Heart left ventricle (tissue), 16 donors: ENCODE measurements around the gene DERL2. TPM values are rescaled to one million over a fixed set of nuclear protein-coding genes. Genes with fewer than 3 reads are reported as not detected.

ENCODE experiments used
- ATAC-seq, 4 donors: fragments of 200-7000 bp; cut with Tn5 transposase; one replicate each; pipeline ENCODE4 v1.9.1; 2020 to 2022; ENCODE audit warnings: moderate library complexity in 4 of 4, mild to moderate bottlenecking in 3 of 4, moderate number of reproducible peaks in 1 of 4
- DNase-seq, 5 donors: peaks; one replicate each; pipeline ENCODE4 v3.0.0-alpha.2; 2020
- H3K27ac ChIP-seq, 12 donors: fragments of 200-600 bp; sonication (generic) in 4 of 12; one replicate each; pipeline versions ENCODE4 v1.5.0 to v1.8.0; 2016 to 2022; ENCODE audit warnings: mild to moderate bottlenecking in 2 of 12
- H3K27me3 ChIP-seq, 9 donors: fragments of 200-600 bp; sonication (generic) in 2 of 9; one replicate each; pipeline versions ENCODE4 v1.5.1 to v1.8.0; 2016 to 2022; ENCODE audit warnings: mild to moderate bottlenecking in 3 of 9
- H3K36me3 ChIP-seq, 9 donors: fragments of 200-600 bp; sonication (generic) in 2 of 9; one replicate each; pipeline versions ENCODE4 v1.5.0 to v1.8.0; 2018 to 2022; ENCODE audit warnings: mild to moderate bottlenecking in 2 of 9
- H3K4me1 ChIP-seq, 12 donors: fragments of 200-600 bp; sonication (generic) in 4 of 12; one replicate each; pipeline versions ENCODE4 v1.5.0 to v1.8.0; 2016 to 2022; ENCODE audit warnings: mild to moderate bottlenecking in 3 of 12
- H3K4me3 ChIP-seq, 12 donors: fragments of 200-600 bp; sonication (generic) in 4 of 12; one replicate each; pipeline versions ENCODE4 v1.5.0 to v1.8.0; 2017 to 2022; ENCODE audit warnings: mild to moderate bottlenecking in 9 of 12, moderate library complexity in 4 of 12
- H3K9me3 ChIP-seq, 12 donors: fragments of 200-600 bp; sonication (generic) in 4 of 12; one replicate each; pipeline versions ENCODE4 v1.5.0 to v1.8.0; 2016 to 2022; ENCODE audit warnings: mild to moderate bottlenecking in 1 of 12
- CTCF ChIP-seq, 12 donors: fragments of 200-600 bp; sonication (generic) in 4 of 12; IDR thresholded peaks; one replicate each; pipeline versions ENCODE4 v1.5.0 to v1.8.0; 2018 to 2022; ENCODE audit warnings: antibody characterized with exemption in 12 of 12, mild to moderate bottlenecking in 5 of 12
- POLR2A ChIP-seq, 2 donors: fragments of 450-650 bp; IDR thresholded peaks; one replicate each; pipeline ENCODE4 v1.6.1; 2017; ENCODE audit warnings: antibody characterized with exemption in 2 of 2, mild to moderate bottlenecking in 2 of 2, moderate library complexity in 2 of 2
- WGBS, 4 donors: extraction: QIAGEN DNeasy Blood & Tissue Kit in 2 of 4; methylation state at CpG; one replicate each; pipeline versions ENCODE4 v1.1.5 to v1.1.7; 2013 to 2018; 5-methylcytosine and 5-hydroxymethylcytosine counted together
- intact Hi-C, 10 donors: fragments of 100-400 bp; cut with DNase I; formaldehyde crosslinking; loops; one replicate each; pipeline versions ENCODE4 v1.11.1 to v1.14.2; 2022
- polyA plus RNA-seq, 2 donors: library from polyadenylated mRNA; stranded (reverse); fragments of 200-250 nt; gene quantifications; one replicate each; pipeline ENCODE4 v1.2.3, GENCODE V29; 2013
- total RNA-seq, 9 donors: library from RNA; depleted of rRNA in 2 of 9; stranded (reverse); fragments of >200 nt in 2 of 9; fragmentation: NEBNext Ultra II Directional in 3 of 9; extraction: Animal tissue kit (Norgen Biotek cat#: 25700) in 3 of 9; gene quantifications; one replicate each; pipeline versions ENCODE4 v1.1.0 to v1.2.4, GENCODE V29; 2016 to 2023
- donor health status: ischemic (EF 13 %, LVEDD 7.1; RV severe dilation, severe dysfunction).
- donor health status: healthy with polysubstance abuse.
- donor health status: DM: no; HTN: yes; CAD: no.
- donor health status: DM: no; HTN: no; CAD: no.
- donor health status: ischemic (EF 25% LVEDD 6.9; RV normal size, moderate dysfunction).
- donor health status: ischemic (EF 25% LVEDD 5.7; RV mildly dilated, moderate dysfunction).
- donor health status: healthy.
- donor health status: DM: yes; HTN: yes; CAD: no.
- donor health status: ischemic (EF 35%, LVEDD 5.7; RV mildly dilated, moderate dysfunction).
- donor health status: nonischemic (EF 11% LVEDD 7.7; RV severe dilation, severe dysfunction).
- donor health status: DM: yes; HTN: yes; CAD: no.
- donor health status: PGD.
- donor health status: ischemic (EF 29% LVEDD 5.4; RV normal size, mild dysfunction).
- donor health status: nonischemic (EF 23%, LVEDD 6.1; RV moderate dilation, normal function).

Gene DERL2
- total and polyA plus RNA-seq, 11 donors, result 21.8 to 48.1 (median 29.6) TPM

- ATAC-seq, result no peak
These were observed 55.5 kb downstream of the DERL2 start for GRCh38 chr17:5430413-5430999.

GRCh38 chr17:5429191-5429887, 56.6 kb downstream of the DERL2 start:
- Histone ChIP-seq H3K4me3 (no peak overlapping the region), H3K9me3 (no peaks in the 10 kb centered on the region), H3K36me3 (peaks cover 0 to 100% (median 99%) of the 10 kb centered on the region in 9 donors), H3K27me3 (no peaks in the 10 kb centered on the region), H3K27ac (no peak overlapping the region), H3K4me1 (peaks cover 0 to 9% (median 0%) of the 10 kb centered on the region in 12 donors)
- ATAC-seq (no peak), DNase-seq (no peak)
- intact Hi-C loops, result no loop called here
- no peak for TF ChIP-seq POLR2A (IDR thresholded peaks at IDR 0.05)
- no peak for TF ChIP-seq CTCF (IDR thresholded peaks at IDR 0.05)
- WGBS, 4 donors, result 88 to 97% (median 90%) methylated on average over 3 of the region's 3 CpGs

More at GRCh38 chr17:5430413-5430999, 55.5 kb downstream of the DERL2 start:
- Histone ChIP-seq H3K9me3 (no peaks in the 10 kb centered on the region), H3K27me3 (no peaks in the 10 kb centered on the region), H3K27ac (no peak overlapping the region), H3K4me1 (peaks cover 0 to 15% (median 0%) of the 10 kb centered on the region in 12 donors), H3K36me3 (peaks cover 0 to 100% (median 99%) of the 10 kb centered on the region in 9 donors), H3K4me3 (no peak overlapping the region)
- WGBS, 4 donors, result 89 to 98% (median 94%) methylated on average over 3 of the region's 3 CpGs
- intact Hi-C loops, result no loop called here
- DNase-seq, result no peak
- TF ChIP-seq POLR2A (IDR thresholded peaks at IDR 0.05) (no peak), CTCF (IDR thresholded peaks at IDR 0.05) (no peak)

- ATAC-seq, result no peak
- peaks cover 0 to 15% (median 7%) of the 10 kb centered on the region in 12 donors for H3K4me1 ChIP-seq
- H3K9me3 ChIP-seq, result no peaks in the 10 kb centered on the region
- no peak for TF ChIP-seq POLR2A (IDR thresholded peaks at IDR 0.05)
- no peak for TF ChIP-seq CTCF (IDR thresholded peaks at IDR 0.05)
- peaks cover 0 to 98% (median 94%) of the 10 kb centered on the region in 9 donors for H3K36me3 ChIP-seq
- no peak overlapping the region for H3K4me3 ChIP-seq
- 75 to 94% (median 80%) methylated on average over 3 of the region's 3 CpGs for WGBS, 4 donors
- H3K27me3 ChIP-seq, result no peaks in the 10 kb centered on the region
- intact Hi-C loops, result no loop called here
- H3K27ac ChIP-seq, result no peak overlapping the region
- no peak for DNase-seq
These were observed 60.2 kb downstream of the DERL2 start for GRCh38 chr17:5425826-5426225.

- DNase-seq (no peak), ATAC-seq (no peak)
- Histone ChIP-seq H3K27me3 (no peaks in the 10 kb centered on the region), H3K36me3 (peaks cover 0 to 88% (median 85%) of the 10 kb centered on the region in 9 donors), H3K4me3 (no peak overlapping the region), H3K4me1 (peaks cover 0 to 20% (median 11%) of the 10 kb centered on the region in 12 donors), H3K27ac (no peak overlapping the region), H3K9me3 (no peaks in the 10 kb centered on the region)
- intact Hi-C loops, result no loop called here
- 81 to 92% (median 89%) methylated on average over 1 of the region's 1 CpG for WGBS, 4 donors
- TF ChIP-seq CTCF (IDR thresholded peaks at IDR 0.05) (no peak), POLR2A (IDR thresholded peaks at IDR 0.05) (no peak)
These were observed 61.1 kb downstream of the DERL2 start for GRCh38 chr17:5424909-5425308.
